ENCODE measurements around the gene GRID1. TPM values are rescaled to one million over a fixed set of nuclear protein-coding genes. Genes with fewer than 3 reads are reported as not detected.

GRID1 gene
- under 0.01 TPM in 1 of 2 replicates, not detected in the other for total RNA-seq

- DNase-seq (ENCODE audit: low read depth in 2 of 2) = peak in 1 of 2 donors; percentile 12
These were observed at the start of gene GRID1 for GRCh38 chr10:86366033-86366901. Gene GRID1, minus strand, starts transcription at chr10:86366795.

GRCh38 chr10:86415583-86415982, 49.0 kb upstream of the GRID1 start:
- DNase-seq (ENCODE audit: low read depth in 2 of 2) = no peak

GRCh38 chr10:86415116-86415515, 48.5 kb upstream of the GRID1 start:
- no peak for DNase-seq (ENCODE audit: low read depth in 2 of 2)

- DNase-seq (ENCODE audit: low read depth in 2 of 2) = no peak
These were observed 46.6 kb upstream of the GRID1 start for GRCh38 chr10:86413046-86413728.

- no peak for DNase-seq (ENCODE audit: low read depth in 2 of 2)
These were observed 45.4 kb upstream of the GRID1 start for GRCh38 chr10:86411852-86412560.

- peak; percentile 49 to 80 for DNase-seq (ENCODE audit: low read depth in 2 of 2)
These were observed 44.8 kb upstream of the GRID1 start for GRCh38 chr10:86411281-86411841.

GRCh38 chr10:86410542-86411124, 44.0 kb upstream of the GRID1 start:
- no peak for DNase-seq (ENCODE audit: low read depth in 2 of 2)

- DNase-seq (ENCODE audit: low read depth in 2 of 2) = no peak
These were observed 42.6 kb upstream of the GRID1 start for GRCh38 chr10:86409183-86409582.

GRCh38 chr10:86403183-86403797, 36.7 kb upstream of the GRID1 start:
- no peak for DNase-seq (ENCODE audit: low read depth in 2 of 2)

- no peak for DNase-seq (ENCODE audit: low read depth in 2 of 2)
These were observed 35.8 kb upstream of the GRID1 start for GRCh38 chr10:86402283-86402941.

GRCh38 chr10:86401588-86402282, 35.1 kb upstream of the GRID1 start:
- DNase-seq (ENCODE audit: low read depth in 2 of 2) = no peak

GRCh38 chr10:86400705-86401587, 34.4 kb upstream of the GRID1 start:
- DNase-seq (ENCODE audit: low read depth in 2 of 2) = peak in 1 of 2 donors; percentile 22

GRCh38 chr10:86399879-86400704, 33.5 kb upstream of the GRID1 start:
- DNase-seq (ENCODE audit: low read depth in 2 of 2) = peak; percentile 82 to 94

GRCh38 chr10:86399514-86399878, 32.9 kb upstream of the GRID1 start:
- DNase-seq (ENCODE audit: low read depth in 2 of 2) = no peak

GRCh38 chr10:86397120-86397519, 30.5 kb upstream of the GRID1 start:
- DNase-seq (ENCODE audit: low read depth in 2 of 2) = no peak

GRCh38 chr10:86393862-86394455, 27.4 kb upstream of the GRID1 start:
- DNase-seq (ENCODE audit: low read depth in 2 of 2) = no peak

- no peak for DNase-seq (ENCODE audit: low read depth in 2 of 2)
These were observed 26.8 kb upstream of the GRID1 start for GRCh38 chr10:86393362-86393761.

- no peak for DNase-seq (ENCODE audit: low read depth in 2 of 2)
These were observed 26.1 kb upstream of the GRID1 start for GRCh38 chr10:86392723-86393094.

All from dermis microvascular lymphatic vessel endothelial cell (primary cell).